Measurements from ENCODE around the gene VWA8.

VWA8 gene

GRCh38 chr13:41740479-41740878 is 220.4 kb downstream of the VWA8 start:
- Histone ChIP-seq H3K9me3 (replicated peaks; ENCODE audit: insufficient read depth, low read length) (no peaks in the 10 kb centered on the region), H3K27ac (ENCODE audit: low read length) (no peak overlapping the region), H3K27me3 (replicated peaks; ENCODE audit: insufficient read depth, low read length) (no peaks in the 10 kb centered on the region), H3F3A (ENCODE audit: insufficient read depth, low read length) (no peaks in the 10 kb centered on the region), H3K36me3 (replicated peaks; ENCODE audit: insufficient read depth, low read length) (no peaks in the 10 kb centered on the region), H3K9me2 (replicated peaks; ENCODE audit: insufficient read depth, low read length) (no peaks in the 10 kb centered on the region), H2AFZ (ENCODE audit: low read length) (no peak overlapping the region), H3K4me2 (ENCODE audit: low read depth, low read length) (no peak overlapping the region), H3K4me1 (ENCODE audit: low read length) (no peaks in the 10 kb centered on the region), H3K4me3 (ENCODE audit: low read length) (no peak overlapping the region), H4K20me1 (ENCODE audit: insufficient read depth, low read length) (no peaks in the 10 kb centered on the region), H3K79me2 (ENCODE audit: low read length) (no peaks in the 10 kb centered on the region), H3K9ac (ENCODE audit: low read length) (no peak overlapping the region)
- no peak for TF ChIP-seq EZH2phosphoT487 (IDR thresholded peaks at IDR 0.05; ENCODE audit: low read length)
- TF ChIP-seq EZH2 (optimal IDR thresholded peaks at IDR 0.05; ENCODE audit: low read depth, low read length): no peak
- no peak for DNase-seq

GRCh38 chr13:41722684-41723535 is 238.0 kb downstream of the VWA8 start:
- Histone ChIP-seq H3K27ac (ENCODE audit: low read length) (no peak overlapping the region), H4K20me1 (ENCODE audit: insufficient read depth, low read length) (no peaks in the 10 kb centered on the region), H3K4me1 (ENCODE audit: low read length) (no peaks in the 10 kb centered on the region), H3F3A (ENCODE audit: insufficient read depth, low read length) (no peaks in the 10 kb centered on the region), H3K9me3 (replicated peaks; ENCODE audit: insufficient read depth, low read length) (no peaks in the 10 kb centered on the region), H3K79me2 (ENCODE audit: low read length) (no peaks in the 10 kb centered on the region), H3K9ac (ENCODE audit: low read length) (no peak overlapping the region), H3K4me2 (ENCODE audit: low read depth, low read length) (no peak overlapping the region), H3K27me3 (replicated peaks; ENCODE audit: insufficient read depth, low read length) (no peaks in the 10 kb centered on the region), H3K4me3 (ENCODE audit: low read length) (no peak overlapping the region), H3K9me2 (replicated peaks; ENCODE audit: insufficient read depth, low read length) (no peaks in the 10 kb centered on the region), H2AFZ (ENCODE audit: low read length) (no peak overlapping the region), H3K36me3 (replicated peaks; ENCODE audit: insufficient read depth, low read length) (no peaks in the 10 kb centered on the region)
- DNase-seq: no peak
- TF ChIP-seq, protein P1, sequence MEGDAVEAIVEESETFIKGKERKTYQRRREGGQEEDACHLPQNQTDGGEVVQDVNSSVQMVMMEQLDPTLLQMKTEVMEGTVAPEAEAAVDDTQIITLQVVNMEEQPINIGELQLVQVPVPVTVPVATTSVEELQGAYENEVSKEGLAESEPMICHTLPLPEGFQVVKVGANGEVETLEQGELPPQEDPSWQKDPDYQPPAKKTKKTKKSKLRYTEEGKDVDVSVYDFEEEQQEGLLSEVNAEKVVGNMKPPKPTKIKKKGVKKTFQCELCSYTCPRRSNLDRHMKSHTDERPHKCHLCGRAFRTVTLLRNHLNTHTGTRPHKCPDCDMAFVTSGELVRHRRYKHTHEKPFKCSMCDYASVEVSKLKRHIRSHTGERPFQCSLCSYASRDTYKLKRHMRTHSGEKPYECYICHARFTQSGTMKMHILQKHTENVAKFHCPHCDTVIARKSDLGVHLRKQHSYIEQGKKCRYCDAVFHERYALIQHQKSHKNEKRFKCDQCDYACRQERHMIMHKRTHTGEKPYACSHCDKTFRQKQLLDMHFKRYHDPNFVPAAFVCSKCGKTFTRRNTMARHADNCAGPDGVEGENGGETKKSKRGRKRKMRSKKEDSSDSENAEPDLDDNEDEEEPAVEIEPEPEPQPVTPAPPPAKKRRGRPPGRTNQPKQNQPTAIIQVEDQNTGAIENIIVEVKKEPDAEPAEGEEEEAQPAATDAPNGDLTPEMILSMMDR (IDR thresholded peaks at IDR 0.05; ENCODE audit: low read length): no peak
- no peak for TF ChIP-seq EZH2phosphoT487 (IDR thresholded peaks at IDR 0.05; ENCODE audit: low read length)
- TF ChIP-seq EZH2 (optimal IDR thresholded peaks at IDR 0.05; ENCODE audit: low read depth, low read length): no peak

DNA sequence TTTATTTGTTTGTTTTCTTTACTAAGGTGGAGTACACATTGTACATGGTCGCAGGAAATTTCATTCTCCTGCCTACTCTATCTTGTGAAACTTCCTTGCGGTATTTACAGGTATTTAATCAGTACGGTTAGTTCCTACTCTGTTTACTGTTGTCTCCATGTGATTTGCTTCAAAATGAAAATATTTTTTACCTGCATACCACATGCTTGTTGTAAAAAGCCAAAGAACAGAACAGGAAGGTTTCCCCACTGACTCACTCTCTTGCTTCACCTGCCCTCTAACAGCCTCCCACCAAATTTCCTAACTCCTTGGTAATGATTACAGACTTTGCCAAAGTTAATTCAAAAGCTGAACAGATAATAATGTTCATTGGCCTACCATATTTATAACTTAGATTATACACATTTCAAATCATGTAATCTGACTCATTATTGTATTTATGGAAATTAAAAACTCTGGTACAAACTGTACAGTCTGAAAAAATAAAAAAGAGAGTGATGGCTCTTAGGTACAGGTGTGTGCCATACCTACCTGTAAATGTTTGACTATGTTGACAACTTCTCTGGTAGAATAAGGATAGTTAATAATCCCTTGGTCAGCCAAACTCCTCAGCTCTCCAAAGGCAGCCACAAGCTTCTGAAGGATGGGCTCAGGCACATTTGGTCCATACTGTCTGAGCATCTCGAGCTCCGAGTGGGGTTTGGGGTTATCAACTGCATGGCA is 239.9 kb downstream of the VWA8 start:
- Histone ChIP-seq H3K4me3 (ENCODE audit: low read length) (no peak overlapping the region), H3K36me3 (replicated peaks; ENCODE audit: insufficient read depth, low read length) (no peaks in the 10 kb centered on the region), H4K20me1 (ENCODE audit: insufficient read depth, low read length) (no peaks in the 10 kb centered on the region), H3K9me2 (replicated peaks; ENCODE audit: insufficient read depth, low read length) (no peaks in the 10 kb centered on the region), H3F3A (ENCODE audit: insufficient read depth, low read length) (no peaks in the 10 kb centered on the region), H3K9me3 (replicated peaks; ENCODE audit: insufficient read depth, low read length) (no peaks in the 10 kb centered on the region), H3K79me2 (ENCODE audit: low read length) (no peaks in the 10 kb centered on the region), H3K27me3 (replicated peaks; ENCODE audit: insufficient read depth, low read length) (no peaks in the 10 kb centered on the region), H3K4me2 (ENCODE audit: low read depth, low read length) (no peak overlapping the region), H2AFZ (ENCODE audit: low read length) (no peak overlapping the region), H3K27ac (ENCODE audit: low read length) (no peak overlapping the region), H3K9ac (ENCODE audit: low read length) (no peak overlapping the region), H3K4me1 (ENCODE audit: low read length) (no peaks in the 10 kb centered on the region)
- TF ChIP-seq, protein P1 (IDR thresholded peaks at IDR 0.05; ENCODE audit: low read length): no peak
- no peak for TF ChIP-seq EZH2 (optimal IDR thresholded peaks at IDR 0.05; ENCODE audit: low read depth, low read length)
- no peak for TF ChIP-seq EZH2phosphoT487 (IDR thresholded peaks at IDR 0.05; ENCODE audit: low read length)
- DNase-seq: no peak
